Measurements from ENCODE around the gene NRIP1. TPM values are rescaled to one million over a fixed set of nuclear protein-coding genes. Genes with fewer than 3 reads are reported as not detected.

NRIP1 gene
- total RNA-seq, 4 donors from 2014 or later: 31.0 to 33.0 (median 32.2) TPM

DNA sequence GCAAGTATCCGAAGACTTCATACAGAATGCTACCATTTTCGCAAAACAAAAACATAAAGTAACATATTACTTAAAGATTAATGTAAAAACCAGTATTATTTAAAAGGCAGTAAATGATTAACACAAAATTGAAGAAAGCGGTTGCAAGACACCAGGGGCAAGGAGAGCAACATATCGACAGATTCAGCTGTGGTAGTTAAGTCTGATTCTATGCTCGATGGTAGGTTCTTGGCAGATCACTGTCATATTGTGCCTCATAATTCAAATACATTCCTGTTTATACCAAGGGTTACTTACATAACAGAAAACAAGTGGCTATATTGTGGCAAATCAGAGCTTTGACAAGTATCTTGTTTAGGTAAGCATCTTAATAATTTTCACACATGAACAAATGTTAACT lies 37.7 kb downstream of the NRIP1 start:
- 73 to 79% methylated on average over 5 of the region's 5 CpGs for WGBS, 2 donors
- Histone ChIP-seq H3K27ac (no peak overlapping the region), H3K4me3 (no peak overlapping the region), H3K27me3 (no peaks in the 10 kb centered on the region), H3K36me3 (peaks cover 0 to 4% (median 0%) of the 10 kb centered on the region in 3 donors), H3K4me1 (peaks cover 0 to 27% (median 10%) of the 10 kb centered on the region in 4 donors), H3K9me3 (peaks cover 0 to 2% (median 0%) of the 10 kb centered on the region in 4 donors)
- TF ChIP-seq POLR2A (IDR thresholded peaks at IDR 0.05) (no peak), EP300 (IDR thresholded peaks at IDR 0.05) (no peak)
- TF ChIP-seq, protein P1, sequence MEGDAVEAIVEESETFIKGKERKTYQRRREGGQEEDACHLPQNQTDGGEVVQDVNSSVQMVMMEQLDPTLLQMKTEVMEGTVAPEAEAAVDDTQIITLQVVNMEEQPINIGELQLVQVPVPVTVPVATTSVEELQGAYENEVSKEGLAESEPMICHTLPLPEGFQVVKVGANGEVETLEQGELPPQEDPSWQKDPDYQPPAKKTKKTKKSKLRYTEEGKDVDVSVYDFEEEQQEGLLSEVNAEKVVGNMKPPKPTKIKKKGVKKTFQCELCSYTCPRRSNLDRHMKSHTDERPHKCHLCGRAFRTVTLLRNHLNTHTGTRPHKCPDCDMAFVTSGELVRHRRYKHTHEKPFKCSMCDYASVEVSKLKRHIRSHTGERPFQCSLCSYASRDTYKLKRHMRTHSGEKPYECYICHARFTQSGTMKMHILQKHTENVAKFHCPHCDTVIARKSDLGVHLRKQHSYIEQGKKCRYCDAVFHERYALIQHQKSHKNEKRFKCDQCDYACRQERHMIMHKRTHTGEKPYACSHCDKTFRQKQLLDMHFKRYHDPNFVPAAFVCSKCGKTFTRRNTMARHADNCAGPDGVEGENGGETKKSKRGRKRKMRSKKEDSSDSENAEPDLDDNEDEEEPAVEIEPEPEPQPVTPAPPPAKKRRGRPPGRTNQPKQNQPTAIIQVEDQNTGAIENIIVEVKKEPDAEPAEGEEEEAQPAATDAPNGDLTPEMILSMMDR (IDR thresholded peaks at IDR 0.05): no peak
- DNase-seq (ENCODE audit: low spot score in 2 of 2): no peak

- Histone ChIP-seq H3K4me1 (peaks cover 0 to 27% (median 10%) of the 10 kb centered on the region in 4 donors), H3K36me3 (peaks cover 0 to 4% (median 0%) of the 10 kb centered on the region in 3 donors), H3K4me3 (no peak overlapping the region), H3K9me3 (peaks cover 0 to 4% (median 0%) of the 10 kb centered on the region in 4 donors), H3K27ac (no peak overlapping the region), H3K27me3 (no peaks in the 10 kb centered on the region)
- no peak for DNase-seq (ENCODE audit: low spot score in 2 of 2)
- WGBS, 2 donors: 79 to 81% methylated on average over 2 of the region's 2 CpGs
- TF ChIP-seq, protein P1 (IDR thresholded peaks at IDR 0.05): no peak
- TF ChIP-seq EP300 (IDR thresholded peaks at IDR 0.05) (no peak), POLR2A (IDR thresholded peaks at IDR 0.05) (no peak)
Observed at GRCh38 chr21:15026370-15026769, 38.4 kb downstream of the NRIP1 start.

DNA sequence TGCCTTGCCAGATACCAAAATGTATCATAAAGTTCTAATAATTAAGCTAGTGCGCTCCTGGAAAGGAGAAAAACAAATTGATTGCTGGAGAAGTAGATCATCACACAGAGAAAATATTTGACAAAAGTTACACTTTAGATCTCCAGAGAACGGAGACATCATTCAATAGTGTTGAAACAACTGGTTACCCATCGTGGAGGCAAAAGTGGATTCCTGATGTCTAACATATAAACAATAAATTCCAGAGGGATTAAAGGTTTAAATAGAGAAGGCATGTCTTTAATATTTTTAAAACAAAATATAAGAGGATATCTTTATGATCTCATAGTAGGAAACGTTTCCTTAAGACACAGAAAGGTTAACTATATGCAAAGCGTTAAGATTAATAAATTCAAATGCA lies 41.0 kb downstream of the NRIP1 start:
- H3K4me1 ChIP-seq: peaks cover 0 to 21% (median 10%) of the 10 kb centered on the region in 4 donors
- H3K27me3 ChIP-seq: no peaks in the 10 kb centered on the region
- no peak for DNase-seq (ENCODE audit: low spot score in 2 of 2)
- no peak overlapping the region for H3K27ac ChIP-seq
- 70 to 73% methylated on average over 5 of the region's 5 CpGs for WGBS, 2 donors
- peaks cover 0 to 4% (median 0%) of the 10 kb centered on the region in 4 donors for H3K9me3 ChIP-seq
- H3K36me3 ChIP-seq: peaks cover 0 to 4% (median 0%) of the 10 kb centered on the region in 3 donors
- no peak overlapping the region for H3K4me3 ChIP-seq
- TF ChIP-seq POLR2A (IDR thresholded peaks at IDR 0.05) (no peak), EP300 (IDR thresholded peaks at IDR 0.05) (no peak)
- TF ChIP-seq, protein P1 (IDR thresholded peaks at IDR 0.05): no peak

DNA sequence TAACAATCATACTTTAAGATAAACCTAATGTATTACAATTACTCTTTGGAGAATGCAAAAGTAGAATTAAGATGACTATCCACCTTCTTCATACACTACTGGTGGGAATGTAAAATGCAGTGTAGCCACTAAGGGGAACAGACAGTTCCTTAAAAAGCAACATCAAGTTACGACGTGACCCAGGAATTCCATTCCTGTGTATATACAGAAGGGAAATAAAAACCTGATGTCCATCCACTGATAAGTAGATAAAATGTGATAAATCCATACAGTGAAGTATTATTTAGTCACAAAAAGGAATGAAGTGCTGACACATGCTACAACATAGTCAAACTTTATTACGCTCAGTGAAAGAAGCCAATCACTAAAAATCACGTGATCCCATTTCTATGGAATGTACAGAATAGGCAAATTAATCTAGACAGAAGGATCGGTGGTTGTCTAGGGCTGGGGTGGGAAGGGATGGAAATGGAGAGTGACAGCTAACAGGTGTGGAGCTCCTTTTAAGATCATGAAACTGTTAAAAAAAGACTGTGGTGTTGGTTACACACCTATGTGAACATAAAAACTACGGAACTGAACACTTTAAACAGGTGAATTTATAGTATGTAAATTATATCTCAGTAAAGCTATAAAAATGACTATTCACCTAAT lies 42.1 kb downstream of the NRIP1 start:
- TF ChIP-seq POLR2A (IDR thresholded peaks at IDR 0.05): no peak
- TF ChIP-seq, protein P1 (IDR thresholded peaks at IDR 0.05): no peak
- TF ChIP-seq EP300 (IDR thresholded peaks at IDR 0.05): no peak
- H3K4me3 ChIP-seq: no peak overlapping the region
- no peak for DNase-seq (ENCODE audit: low spot score in 2 of 2)
- peaks cover 0 to 4% (median 0%) of the 10 kb centered on the region in 4 donors for H3K9me3 ChIP-seq
- no peak overlapping the region for H3K27ac ChIP-seq
- H3K36me3 ChIP-seq: peaks cover 0 to 4% (median 0%) of the 10 kb centered on the region in 3 donors
- peaks cover 0 to 18% (median 3%) of the 10 kb centered on the region in 4 donors for H3K4me1 ChIP-seq
- no peaks in the 10 kb centered on the region for H3K27me3 ChIP-seq
- 81 to 82% methylated on average over 6 of the region's 6 CpGs for WGBS, 2 donors

DNA sequence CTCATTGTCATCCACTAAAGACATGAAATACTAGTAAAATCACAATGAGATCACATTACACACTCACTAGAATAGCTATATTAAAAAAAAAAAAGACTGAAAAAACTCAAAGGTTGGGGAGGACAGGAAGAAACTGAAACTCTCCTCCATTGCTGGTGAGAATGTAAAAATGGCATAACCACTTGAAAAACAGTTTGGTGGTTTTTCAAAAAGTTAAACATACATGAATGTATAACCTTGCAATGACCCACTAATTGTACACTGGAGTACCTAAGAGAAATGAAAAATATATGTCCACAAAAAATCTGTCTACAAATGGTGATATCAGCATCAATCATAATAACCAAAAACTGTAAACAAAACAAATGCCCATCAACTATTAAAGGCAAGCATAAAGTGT lies 44.0 kb downstream of the NRIP1 start:
- Histone ChIP-seq H3K36me3 (peaks cover 0 to 4% (median 0%) of the 10 kb centered on the region in 3 donors), H3K27ac (no peak overlapping the region), H3K9me3 (peaks cover 0 to 4% (median 0%) of the 10 kb centered on the region in 4 donors), H3K4me3 (no peak overlapping the region), H3K27me3 (no peaks in the 10 kb centered on the region), H3K4me1 (peaks cover 0 to 9% (median 0%) of the 10 kb centered on the region in 4 donors)
- DNase-seq (ENCODE audit: low spot score in 2 of 2): no peak
- TF ChIP-seq, protein P1 (IDR thresholded peaks at IDR 0.05): no peak
- TF ChIP-seq POLR2A (IDR thresholded peaks at IDR 0.05) (no peak), EP300 (IDR thresholded peaks at IDR 0.05) (no peak)

Measured in tibial nerve (tissue), 4 donors.